GM10248 (cell line): ENCODE results near the gene MAN1A1.
"Not testable (repeated sequence)": the region's sequence is repeated elsewhere in the genome, so short reads cannot be mapped to it uniquely, and the experiment has no call there.

ENCODE experiments used
- CTCF ChIA-PET: fragments of 300-600 bp; sonication (Branson Sonifier 250); formaldehyde crosslinking; extraction: SDS; loops from one replicate; lab custom pipeline; 2021; ENCODE audit warnings: antibody characterized with exemption; lab: Yijun Ruan, JAX
- POLR2A ChIA-PET: fragments of 350-650 bp; sonication (Branson Sonifier 250); formaldehyde crosslinking; extraction: SDS; loops from one replicate; lab custom pipeline; 2020; ENCODE audit warnings: antibody characterized with exemption; lab: Yijun Ruan, JAX
- DNase-seq: peaks from one replicate; pipeline ENCODE4 v3.0.0; 2012; ENCODE audit errors: extremely low spot score
- TF ChIP-seq, protein P1 (sequence below): IDR thresholded peaks from 2 replicates; pipeline ENCODE4 v1.5.1; 2012; ENCODE audit warnings: mild to moderate bottlenecking, low read depth; ENCODE audit errors: extremely low read depth, missing control alignments, control extremely low read depth

Gene MAN1A1

DNA sequence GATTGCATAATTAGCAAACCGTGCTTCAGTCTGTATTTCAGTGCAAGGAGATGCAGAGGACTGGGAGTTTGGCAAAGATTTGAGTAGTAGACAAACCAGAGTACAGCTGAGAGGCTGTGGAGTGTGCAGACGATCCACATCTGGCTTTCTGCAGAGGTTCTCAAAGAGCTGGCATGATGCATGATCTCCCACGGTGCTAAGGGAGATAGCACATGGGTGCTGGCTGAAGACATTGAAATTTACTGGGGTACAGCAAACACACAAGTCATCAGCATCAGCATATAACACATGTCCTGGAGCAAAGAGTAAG lies 192.1 kb downstream of the MAN1A1 start:
- POLR2A ChIA-PET: no interaction called here
- DNase-seq: no peak
- CTCF ChIA-PET: no interaction called here
- TF ChIP-seq, protein P1, sequence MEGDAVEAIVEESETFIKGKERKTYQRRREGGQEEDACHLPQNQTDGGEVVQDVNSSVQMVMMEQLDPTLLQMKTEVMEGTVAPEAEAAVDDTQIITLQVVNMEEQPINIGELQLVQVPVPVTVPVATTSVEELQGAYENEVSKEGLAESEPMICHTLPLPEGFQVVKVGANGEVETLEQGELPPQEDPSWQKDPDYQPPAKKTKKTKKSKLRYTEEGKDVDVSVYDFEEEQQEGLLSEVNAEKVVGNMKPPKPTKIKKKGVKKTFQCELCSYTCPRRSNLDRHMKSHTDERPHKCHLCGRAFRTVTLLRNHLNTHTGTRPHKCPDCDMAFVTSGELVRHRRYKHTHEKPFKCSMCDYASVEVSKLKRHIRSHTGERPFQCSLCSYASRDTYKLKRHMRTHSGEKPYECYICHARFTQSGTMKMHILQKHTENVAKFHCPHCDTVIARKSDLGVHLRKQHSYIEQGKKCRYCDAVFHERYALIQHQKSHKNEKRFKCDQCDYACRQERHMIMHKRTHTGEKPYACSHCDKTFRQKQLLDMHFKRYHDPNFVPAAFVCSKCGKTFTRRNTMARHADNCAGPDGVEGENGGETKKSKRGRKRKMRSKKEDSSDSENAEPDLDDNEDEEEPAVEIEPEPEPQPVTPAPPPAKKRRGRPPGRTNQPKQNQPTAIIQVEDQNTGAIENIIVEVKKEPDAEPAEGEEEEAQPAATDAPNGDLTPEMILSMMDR: no peak

GRCh38 chr6:119156757-119157505 lies 192.6 kb downstream of the MAN1A1 start:
- DNase-seq: no peak
- TF ChIP-seq, protein P1: no peak
- ChIA-PET CTCF (interaction anchor here (1.0 kb wide), 1 partner anchor 14 kb away, joined by 3 read pairs; no protein-coding TSS in a partner anchor), POLR2A (no interaction called here)

DNA sequence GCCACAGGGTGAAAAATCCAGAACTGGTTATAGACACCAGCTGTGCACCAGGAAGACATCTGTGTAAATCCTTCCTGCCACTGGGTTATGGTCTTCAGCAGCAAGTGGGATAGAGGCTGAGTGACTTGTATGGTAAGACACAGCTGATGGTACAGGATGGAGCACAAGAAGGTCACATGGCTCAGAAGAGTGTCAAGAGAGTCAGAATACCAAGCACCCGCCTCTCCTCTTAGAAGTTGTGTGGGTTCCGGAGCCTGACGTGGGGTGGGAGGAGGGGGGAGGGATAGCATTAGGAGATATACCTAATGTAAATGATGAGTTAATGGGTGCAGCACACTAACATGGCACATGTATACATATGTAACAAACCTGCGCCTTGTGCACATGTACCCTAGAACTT lies 193.5 kb downstream of the MAN1A1 start:
- POLR2A ChIA-PET, DNase-seq: not testable (repeated sequence)
- CTCF ChIA-PET: interaction anchor here (1.0 kb wide), 1 partner anchor 15 kb away, joined by 3 read pairs; no protein-coding TSS in a partner anchor

DNA sequence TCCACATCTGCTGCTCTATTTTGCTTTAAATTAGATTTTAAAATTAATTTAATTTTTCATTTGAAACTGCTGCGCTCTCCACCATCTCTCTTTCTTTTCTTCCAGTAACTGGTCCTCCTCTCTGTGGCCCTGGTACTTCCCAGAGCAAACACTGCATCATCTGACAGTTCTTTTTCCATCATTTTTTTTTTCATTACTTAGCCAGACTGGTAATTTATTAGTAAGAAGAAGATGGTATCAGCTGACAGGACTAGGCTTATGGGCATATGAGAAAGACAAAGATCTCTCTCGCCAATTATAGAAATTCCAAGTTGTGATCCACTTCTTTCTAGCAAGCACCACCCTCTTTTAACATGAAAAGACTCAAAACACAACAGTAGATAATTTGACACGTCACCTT lies 197.4 kb downstream of the MAN1A1 start:
- TF ChIP-seq, protein P1: no peak
- ChIA-PET POLR2A (interaction anchor here (0.6 kb wide), 1 partner anchor 1732 kb away, joined by 4 read pairs; no protein-coding TSS in a partner anchor), CTCF (interaction anchor here (1.2 to 1.4 kb wide), 2 partner anchors 20 to 21 kb away, joined by 3 read pairs; no protein-coding TSS in a partner anchor)
- no peak for DNase-seq

GRCh38 chr6:119148825-119149525 lies 200.6 kb downstream of the MAN1A1 start:
- DNase-seq: no peak
- ChIA-PET POLR2A (interaction anchor here (1.4 kb wide), 1 partner anchor 195 kb away, joined by 3 read pairs; no protein-coding TSS in a partner anchor), CTCF (interaction anchor here (0.7 to 13.1 kb wide), 29 partner anchors 10 to 907 kb away, joined by 3 to 83 read pairs (median 4); no protein-coding TSS in a partner anchor)
- TF ChIP-seq, protein P1: no peak

DNA sequence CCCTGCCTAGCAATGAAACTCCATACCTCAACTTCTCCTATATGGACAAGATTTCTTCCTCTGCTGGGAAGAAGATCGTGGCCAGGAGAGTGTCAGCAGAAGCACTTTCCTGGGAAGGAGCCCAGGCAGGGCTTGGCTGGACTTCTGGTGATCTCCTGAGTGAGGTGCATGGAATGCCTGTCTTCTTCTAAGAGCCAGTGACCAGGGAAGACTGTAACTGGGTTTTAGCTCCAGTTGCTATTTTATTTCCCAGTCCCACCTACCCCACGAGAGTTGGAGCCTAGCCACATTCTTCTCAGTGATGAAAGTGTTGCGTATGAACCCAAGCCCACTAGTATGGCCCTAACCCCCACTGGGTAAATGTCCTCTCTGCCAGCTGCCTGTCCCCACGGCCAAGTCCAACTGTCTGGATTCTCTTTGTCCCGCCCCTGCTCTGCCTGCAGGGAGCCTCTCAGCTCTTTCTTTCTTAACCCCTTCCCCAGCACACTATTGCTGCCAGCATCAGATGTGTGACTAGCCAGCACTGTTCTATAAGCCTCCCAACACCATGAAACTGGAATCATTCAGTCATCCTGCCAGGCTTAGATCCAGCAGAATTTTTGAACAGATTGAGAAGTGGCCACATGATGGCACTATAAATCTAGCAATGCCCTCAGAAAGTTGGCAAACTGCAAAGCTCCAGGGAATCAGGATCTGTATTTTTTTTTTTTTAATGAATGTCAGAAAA lies 201.3 kb downstream of the MAN1A1 start:
- TF ChIP-seq, protein P1: peak; percentile 52
- ChIA-PET POLR2A (interaction anchor here (1.4 kb wide), 1 partner anchor 195 kb away, joined by 3 read pairs; no protein-coding TSS in a partner anchor), CTCF (interaction anchor here (0.6 to 13.1 kb wide), 33 partner anchors 9 to 908 kb away, joined by 3 to 83 read pairs (median 5); no protein-coding TSS in a partner anchor)
- peak; percentile 44 for DNase-seq
